Measurements from ENCODE around the gene MCCC1.
"Not testable (repeated sequence)": the region's sequence is repeated elsewhere in the genome, so short reads cannot be mapped to it uniquely, and the experiment has no call there.

MCCC1 gene

DNA sequence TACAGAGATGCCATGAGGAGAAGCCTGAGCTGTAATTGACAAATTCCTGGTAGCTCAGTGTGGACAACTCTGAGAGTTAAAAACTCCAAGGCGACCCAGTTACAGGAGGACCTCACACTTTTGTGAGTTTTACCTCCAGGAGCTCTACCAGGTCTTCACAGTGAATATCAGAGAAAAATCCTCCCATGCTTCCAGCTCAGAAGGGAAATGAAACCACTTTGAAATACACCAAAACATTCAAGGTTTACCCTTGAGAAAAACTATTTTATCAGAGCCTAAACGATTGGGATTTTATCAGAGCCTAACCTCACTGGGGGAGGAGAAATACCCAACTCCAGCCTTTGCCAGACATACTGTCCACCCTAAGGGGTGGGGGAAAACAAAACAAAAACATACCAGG, 52.4 kb downstream of the MCCC1 start:
- DNase-seq (ENCODE audit: low read depth, low spot score) = no peak

DNA sequence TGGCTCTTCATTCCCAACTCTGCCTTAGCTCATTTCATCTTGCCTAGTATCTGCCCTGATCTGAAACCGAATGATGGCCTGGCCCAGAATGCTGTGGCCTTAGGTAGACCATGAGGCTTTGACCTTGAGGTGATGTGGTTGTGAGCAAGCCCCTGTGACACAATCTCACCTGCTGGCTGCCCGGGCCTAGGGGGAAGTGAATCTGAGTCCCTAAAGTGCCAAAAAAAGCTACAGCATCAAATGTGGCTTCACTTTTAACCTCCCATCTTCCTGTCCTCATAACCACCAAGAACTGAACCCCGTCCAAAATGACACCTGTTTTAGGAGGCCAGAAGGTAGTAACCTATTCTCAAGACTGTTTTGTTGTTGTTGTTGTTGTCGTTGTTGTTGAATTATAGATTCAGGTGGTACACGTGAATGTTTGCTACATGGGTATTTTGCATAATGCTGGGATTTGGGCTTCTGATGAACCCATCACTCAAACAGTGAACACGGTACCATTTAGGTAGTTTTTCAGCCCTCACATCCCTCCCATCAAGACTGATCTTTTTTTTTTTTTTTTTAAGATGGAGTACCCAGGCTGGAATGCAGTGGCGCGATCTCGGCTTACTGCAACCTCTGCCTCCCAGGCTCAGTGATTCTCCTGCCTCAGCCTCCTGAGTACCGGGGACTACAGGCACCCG, 54.6 kb downstream of the MCCC1 start:
- DNase-seq (ENCODE audit: low read depth, low spot score) = no peak

DNA sequence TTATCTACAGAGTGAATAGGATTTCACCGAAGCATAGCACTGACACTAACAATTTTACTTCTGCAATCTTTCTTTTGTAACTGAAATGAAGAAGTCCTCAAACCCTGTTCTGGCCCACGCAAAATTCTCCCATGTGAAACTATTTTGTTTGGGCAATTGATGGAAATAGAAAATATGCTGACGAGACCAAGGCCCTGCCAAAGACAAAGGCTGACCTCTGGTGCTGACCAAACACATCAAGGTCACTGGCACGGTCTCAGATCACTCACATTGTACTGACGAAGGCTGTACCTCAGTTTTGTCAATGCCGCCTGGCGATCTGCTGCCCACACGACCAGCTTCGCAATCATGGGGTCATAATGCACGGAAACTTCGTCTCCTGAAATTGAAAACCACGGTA, 60.5 kb downstream of the MCCC1 start:
- DNase-seq (ENCODE audit: low read depth, low spot score) = no peak

DNA sequence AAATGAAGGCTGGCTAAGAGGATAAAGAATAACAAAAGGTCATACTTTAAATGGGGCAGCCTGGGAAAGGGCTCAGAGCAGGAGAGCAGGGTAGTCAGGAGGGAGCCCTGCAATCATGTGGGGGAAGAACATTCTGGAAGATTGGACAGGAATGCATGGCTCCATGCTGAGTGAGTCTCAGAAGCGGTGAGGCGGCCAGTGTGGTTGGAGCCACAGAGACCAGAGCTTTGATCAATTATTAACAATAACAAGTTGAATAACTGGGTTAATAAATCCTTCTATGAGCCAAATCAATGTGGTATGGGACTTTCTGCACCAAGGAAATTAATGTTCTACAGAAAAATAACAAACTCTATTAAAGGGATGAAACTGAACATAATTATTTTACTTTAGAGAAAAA, 61.1 kb downstream of the MCCC1 start:
- DNase-seq (ENCODE audit: low read depth, low spot score) = no peak

DNA sequence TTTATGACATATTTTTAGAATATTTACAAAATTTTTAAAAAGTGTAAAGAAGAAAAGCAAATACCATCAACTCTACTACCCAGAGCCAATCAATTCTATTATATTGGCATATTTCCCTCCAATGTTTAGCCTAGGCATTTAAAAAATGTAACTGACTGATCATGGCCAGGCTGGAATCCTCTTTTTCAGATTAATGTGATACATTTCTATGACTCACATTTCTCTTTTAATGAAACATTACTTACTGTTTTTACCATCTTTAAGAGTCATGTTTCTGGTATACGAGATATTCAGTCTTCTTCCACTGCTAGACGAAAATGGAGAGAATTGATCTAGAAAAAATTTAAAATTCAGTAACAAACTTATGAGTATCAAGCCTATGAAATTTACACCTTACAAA, 65.5 kb downstream of the MCCC1 start:
- no peak for DNase-seq (ENCODE audit: low read depth, low spot score)

DNA sequence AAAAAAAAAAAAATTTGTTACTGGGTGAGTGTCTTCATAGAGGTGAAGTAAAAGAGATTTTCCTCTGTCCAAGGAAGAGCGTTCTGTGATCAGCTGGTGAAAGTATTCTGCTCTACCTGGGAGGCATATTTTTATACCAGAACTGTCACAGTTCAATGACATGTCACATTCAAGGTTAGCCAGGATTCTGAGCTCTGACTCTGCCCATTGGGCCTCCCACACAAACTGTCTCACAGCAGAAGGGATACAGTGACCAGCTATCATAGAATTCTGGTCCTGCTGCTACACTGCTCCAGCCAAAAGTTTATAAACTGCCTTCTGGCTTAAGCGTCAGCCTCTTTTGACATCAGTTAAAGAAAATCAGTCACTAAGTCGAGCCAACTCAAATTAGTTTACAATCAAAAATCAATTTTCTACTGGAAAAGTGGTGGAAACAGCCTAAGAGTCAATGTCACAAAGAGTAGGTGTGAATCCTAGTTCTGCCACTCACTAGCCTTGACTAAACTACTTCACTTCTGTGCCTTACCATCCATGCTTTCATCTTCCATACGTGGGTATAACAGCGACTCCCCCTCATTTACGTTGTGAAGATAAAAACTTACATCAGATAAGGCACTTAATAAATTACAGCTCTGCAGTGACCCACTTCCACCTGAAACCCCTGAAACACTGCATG, 66.3 kb downstream of the MCCC1 start:
- no peak for DNase-seq (ENCODE audit: low read depth, low spot score)

DNA sequence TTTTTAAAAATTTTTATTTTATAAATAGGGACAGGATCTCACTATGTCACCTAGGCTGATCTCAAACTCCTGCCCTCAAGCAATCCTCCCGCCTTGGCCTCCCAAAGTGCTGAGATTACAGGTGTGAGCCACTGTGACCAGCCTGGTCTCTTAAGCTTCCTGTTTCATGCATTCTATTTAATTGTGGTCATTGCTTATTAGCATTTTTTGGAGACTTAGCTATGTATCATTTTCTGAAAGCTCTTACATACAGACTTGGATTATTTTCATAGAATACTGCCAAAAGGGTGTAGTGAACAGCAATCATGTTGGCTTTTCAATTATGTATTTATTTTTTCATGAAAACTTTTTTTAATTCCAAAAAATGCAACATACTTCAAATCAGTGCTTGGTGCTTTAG, 67.5 kb downstream of the MCCC1 start:
- DNase-seq (ENCODE audit: low read depth, low spot score) = no peak

DNA sequence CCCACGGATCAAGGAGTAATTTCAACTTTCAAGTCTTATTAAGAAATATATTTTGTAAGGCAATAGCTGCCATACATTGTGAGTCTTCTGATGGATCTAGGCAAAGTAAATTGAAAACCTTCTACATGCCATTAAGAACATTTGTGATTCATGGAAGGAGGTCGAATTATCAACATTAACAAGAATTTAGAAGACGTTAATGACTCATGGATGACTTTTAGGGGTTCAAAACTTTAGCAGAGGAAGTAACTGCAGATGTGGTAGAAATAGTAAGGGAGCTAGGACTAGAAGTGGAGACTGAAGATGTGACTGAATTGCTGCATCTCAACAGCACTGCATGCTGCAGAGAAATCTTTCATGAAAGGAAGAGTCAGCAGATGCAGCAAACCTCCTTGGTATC, 70.9 kb downstream of the MCCC1 start:
- DNase-seq (ENCODE audit: low read depth, low spot score) = no peak

DNA sequence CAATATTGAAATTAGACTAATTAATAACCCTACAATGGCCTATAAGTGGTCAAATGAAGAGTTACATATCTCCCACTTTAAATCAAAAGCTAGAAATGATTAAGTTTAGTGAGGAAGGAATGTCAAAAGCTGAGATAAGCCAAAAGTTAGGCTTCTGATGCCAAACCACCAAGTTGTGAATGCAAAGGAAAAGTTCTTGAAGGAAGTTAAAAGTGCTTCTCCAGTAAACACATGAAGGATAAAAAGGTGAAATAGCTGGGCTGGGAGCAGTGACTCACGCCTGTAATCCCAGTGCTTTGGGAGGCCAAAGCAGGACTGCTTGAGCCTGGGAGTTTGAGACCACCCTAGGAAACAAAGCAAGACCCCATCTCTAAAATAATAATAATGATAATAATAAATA, 72.0 kb downstream of the MCCC1 start:
- no peak for DNase-seq (ENCODE audit: low read depth, low spot score)

DNA sequence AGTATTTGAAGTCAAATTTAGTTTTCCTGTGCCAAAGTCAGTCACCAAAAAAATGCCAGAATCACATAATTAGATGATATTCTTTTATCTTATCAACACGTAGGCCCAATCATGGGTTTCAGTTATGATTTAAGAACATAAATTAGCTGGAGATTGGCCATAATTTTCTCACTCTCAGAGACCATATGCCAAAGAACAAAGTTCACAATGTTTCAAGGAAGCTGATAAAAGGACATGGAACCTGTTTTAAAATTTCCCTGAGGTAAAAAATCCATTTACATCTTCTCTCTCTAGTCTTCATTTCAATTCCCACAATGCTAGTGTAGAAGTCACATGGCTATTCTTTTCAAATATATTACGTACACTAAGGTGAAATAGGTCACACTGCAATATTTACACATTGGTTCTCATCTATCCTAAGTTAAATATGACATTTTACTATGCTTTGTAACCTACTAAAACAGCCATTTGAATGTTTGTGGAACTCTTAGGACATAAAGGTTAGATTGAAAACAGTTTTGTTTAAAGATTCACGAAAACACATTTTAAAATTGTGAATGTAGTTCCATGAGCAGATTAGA, 76.3 kb downstream of the MCCC1 start:
- DNase-seq (ENCODE audit: low read depth, low spot score) = no peak

DNA sequence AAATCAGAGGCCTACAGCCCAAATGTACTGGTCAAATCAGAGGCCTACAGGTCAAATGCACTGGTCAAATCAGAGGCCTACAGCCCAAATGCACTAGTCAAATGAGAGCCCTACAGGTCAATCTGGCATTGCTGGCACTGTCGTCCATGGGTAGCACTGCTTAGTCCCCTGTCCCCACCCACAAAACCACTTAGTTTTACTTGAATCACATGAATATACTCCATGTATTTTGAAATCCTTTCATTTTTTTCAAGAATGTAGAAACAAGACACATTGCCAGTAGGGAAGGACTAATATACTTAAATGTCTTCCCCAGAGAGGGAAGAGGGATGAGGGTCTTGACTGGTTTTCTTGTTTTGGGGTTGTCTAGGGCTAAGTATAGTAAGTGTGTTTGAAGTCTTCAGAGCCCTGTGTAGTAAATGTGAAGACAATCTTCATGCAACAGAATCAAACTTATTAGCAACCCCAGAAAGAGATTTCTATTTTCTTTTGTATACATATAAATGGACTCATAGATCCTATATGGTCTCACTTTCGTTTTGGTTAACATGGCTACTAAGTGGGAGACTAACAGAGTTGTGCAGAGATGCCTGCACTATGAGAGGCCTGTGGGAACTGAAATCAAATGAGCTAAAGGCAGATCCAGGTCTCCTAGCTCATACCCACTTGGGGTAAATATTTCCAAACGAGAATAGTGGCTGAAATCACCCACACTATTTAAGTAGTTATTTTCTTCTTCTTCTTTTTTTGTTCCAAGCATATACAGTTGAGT, 80.7 kb downstream of the MCCC1 start:
- no peak for DNase-seq (ENCODE audit: low read depth, low spot score)

DNA sequence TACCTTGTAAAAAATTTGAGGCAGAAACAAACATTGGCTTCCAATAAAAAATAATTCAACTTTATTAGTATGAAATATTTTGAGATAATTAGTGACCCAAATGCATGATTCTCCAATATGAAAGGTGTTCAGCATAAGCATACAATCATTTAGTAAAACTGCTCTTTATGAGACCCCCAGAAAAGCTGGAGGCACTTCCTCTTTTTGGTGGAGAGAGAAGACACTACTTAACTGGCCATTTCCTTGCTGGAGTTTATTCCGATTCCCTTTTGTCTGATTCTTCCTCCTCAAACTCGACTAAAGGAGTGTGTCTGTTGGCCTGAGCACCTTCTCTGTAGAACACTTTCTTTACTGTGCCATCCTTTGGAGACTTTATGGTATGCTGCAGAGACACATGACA, 84.1 kb downstream of the MCCC1 start:
- DNase-seq (ENCODE audit: low read depth, low spot score) = no peak

DNA sequence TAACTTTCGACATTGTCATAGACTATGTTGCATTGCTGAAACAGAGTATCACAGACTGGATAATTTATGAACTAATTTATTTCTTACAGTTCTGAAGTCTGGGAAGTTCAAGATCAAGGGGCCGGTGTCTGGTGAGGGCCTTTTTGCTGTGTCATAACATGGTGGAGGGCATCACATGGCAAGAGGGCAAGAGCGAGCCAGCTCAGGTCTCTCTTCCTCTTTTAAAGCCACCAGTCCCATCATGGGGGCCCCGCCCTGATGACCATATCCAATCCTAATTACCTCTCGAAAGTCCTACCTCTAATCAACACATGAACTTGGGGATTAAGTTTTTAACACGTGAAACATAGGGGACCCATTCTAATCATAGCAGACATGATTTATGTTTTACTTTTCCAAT, 85.4 kb downstream of the MCCC1 start:
- no peak for DNase-seq (ENCODE audit: low read depth, low spot score)

DNA sequence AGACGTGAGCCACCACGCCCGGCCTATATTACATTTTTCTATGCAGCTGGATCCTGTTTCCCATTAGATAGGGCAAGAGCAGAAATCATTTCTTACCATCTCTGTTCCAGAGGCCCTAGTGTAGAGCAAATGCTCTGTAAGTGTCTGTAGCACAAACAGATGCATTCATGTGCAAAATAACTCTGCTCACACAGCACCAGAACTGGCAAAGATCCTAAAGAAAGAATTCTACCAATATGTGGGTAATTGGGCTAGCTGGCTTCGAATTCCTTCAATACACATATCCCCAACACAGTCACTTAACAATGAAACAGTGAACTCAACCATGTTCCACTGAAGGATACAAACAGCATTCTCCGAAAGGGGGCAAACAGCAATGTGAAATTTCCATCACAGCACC, 86.2 kb downstream of the MCCC1 start:
- DNase-seq (ENCODE audit: low read depth, low spot score) = no peak

DNA sequence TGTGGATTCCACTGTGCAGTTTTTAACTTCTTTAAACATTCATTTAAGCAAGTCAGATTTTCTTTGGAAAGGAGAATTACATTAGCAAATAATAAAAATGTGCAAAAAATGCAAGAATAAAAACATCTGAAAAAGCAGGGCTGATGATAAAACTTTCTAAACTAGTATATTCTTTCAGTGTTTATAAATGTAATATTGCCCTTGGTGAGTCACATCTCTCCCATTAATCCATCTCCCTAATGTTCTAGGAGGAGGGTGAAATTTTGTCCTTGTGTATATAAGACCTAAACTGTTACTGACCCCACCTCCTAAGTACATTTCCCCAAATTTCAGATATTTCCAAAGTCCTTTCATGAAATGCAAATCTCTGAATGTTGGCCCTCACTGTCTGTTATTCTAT, 90.5 kb downstream of the MCCC1 start:
- DNase-seq (ENCODE audit: low read depth, low spot score) = no peak

DNA sequence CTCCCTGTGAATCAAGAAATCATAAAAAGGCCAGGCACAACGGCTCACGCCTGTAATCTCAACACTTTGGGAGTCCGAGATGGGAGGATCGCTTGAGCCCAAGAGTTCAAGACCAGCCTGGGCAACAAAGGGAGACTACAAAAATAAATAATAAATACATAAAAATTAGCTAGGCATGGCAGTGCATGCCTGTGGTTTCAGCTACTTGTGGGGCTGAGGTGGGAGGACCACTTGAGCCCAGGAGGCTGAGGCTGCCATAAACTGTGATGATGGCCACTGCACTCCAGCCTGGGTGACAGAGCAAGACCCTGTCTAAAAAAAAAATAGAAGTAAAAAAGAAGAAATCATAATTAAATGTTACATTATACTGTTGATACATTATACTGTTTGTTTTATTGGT, 91.0 kb downstream of the MCCC1 start:
- no peak for DNase-seq (ENCODE audit: low read depth, low spot score)

DNA sequence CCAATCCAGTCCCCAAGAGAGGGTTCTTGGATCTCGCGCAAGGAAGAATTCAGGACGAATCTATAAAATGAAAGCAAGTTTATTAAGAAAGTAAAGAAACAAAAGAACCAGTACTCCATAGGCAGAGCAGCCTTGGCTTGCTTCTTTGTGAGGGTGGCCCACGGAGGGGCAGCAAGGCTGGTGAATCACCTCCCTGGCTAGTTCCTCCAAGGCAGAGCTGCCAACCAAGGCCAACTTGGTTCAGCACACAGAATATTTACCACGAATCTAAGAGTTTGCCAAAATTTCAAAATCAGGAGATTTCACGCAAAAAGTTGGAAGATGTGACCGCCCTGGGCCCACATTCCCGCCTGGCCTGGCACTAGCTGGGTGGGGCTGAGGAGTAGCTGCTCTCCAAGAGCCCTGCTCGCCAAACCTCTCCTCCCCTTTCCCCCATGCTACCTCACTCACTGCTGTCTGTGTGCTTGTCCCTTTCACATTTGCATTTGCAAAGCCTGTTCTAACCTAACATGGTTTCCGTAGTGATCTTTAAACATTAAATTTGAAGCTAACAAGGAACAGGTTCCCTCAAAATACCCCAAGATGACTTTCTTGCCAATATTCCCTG, 92.8 kb downstream of the MCCC1 start:
- DNase-seq (ENCODE audit: low read depth, low spot score) = peak; percentile 12

DNA sequence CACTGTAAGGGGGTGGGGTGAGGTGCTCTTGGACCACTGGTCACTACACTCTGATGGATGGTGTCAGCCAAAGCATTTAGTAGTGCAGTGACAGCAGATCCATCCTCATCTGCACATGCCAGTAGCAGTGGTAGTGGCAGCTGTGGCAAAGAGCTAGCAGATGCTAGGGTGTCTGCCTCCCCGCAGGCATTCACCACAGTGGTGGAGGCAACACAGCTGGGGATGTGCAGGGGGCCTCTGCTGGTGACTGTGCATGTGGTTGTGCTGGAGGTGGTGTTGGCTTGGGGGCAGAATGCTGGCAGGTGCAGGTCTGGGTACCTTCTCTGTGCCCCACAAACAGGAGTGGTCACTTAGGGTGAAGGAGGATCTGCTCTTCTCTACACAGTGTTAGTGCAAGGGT, 99.5 kb downstream of the MCCC1 start:
- no peak for DNase-seq (ENCODE audit: low read depth, low spot score)

DNA sequence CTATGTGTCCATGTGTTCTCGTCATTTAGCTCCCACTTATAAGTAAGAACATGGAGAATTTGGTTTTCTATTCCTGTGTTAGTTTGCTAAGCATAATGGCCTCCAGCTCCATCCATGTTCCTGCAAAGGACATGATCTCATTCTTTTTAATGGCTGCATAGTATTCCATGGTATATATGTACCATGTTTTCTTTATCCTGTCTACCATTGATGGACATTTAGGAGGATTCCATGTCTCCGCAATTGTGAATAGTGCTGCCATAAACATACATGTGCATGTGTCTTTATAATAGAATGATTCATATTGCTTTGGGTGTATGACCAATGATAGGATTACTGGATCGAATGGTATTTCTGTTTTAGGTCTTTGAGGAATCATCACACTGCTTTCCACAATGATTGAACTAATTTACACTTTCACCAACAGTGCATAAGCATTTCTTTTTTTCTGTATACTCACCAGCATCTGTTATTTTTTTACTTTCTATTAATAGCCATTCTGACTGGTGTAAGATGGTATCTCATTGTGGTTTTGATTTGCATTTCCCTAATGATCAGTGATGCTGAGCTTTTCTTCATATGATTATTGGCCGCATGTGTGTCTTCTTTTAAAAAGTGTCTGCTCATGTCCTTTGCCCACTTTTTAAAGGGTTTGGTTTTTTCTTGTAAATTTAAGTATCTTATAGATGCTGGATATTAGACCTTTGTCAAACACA, 105.7 kb downstream of the MCCC1 start:
- not testable (repeated sequence) for DNase-seq (ENCODE audit: low read depth, low spot score)

DNA sequence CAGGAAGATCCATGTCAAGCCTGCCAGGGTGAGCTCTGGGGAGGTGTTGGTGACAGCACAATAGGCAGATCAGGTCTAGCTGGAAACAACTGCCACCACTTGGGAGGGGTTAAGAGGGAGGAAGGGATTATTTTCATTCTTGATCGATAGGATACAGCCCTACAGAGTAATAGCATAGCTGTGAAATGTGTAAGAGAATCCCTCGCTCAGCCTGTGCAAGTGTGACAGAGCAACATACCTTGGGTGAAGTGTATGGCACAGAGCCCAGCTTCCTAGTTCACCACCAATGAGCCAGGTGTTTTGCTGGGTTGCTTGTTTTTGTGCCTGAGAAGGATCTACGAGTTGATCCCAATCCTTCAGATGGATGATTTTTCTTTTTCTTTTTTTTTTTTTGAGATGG, 109.7 kb downstream of the MCCC1 start:
- no peak for DNase-seq (ENCODE audit: low read depth, low spot score)

DNA sequence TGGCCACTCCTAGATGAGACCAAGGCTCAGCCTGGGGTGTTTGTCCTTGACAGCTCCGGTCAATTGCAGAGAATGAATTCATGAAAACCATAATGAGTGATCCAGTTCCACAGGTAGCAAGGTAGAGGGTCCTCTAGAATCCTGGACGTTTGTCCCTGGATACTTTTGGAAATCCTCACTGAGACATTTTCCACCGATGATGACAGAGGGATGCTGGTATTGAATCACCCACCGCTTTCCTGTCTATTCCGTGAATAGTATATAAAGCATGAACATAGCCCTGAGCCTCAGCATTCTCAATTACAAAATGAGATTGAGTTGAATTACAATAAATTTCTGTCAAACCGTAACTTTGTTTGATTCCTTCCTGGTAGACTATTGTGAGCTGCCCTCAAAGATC, 113.3 kb downstream of the MCCC1 start:
- DNase-seq (ENCODE audit: low read depth, low spot score) = no peak

DNA sequence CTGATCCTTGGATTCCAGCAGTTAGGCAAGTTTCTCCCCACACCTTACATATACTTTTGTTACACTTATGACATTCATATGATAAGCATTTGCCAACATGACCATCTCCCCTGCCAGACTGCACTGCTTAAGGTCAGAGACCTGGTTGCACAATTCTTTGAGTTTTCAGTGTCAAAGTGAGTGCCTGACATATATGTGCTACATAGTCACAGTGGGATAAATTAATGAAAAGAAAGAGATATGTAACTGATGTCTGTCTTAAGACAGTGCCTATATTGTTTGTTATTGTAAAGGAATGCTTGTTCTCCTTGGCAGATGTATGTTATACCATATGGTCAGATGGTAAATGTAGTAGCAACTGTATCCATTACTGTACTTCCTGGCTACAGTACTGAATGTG, 115.4 kb downstream of the MCCC1 start:
- no peak for DNase-seq (ENCODE audit: low read depth, low spot score)
